Activated CD8-positive, alpha-beta memory T cell treated with anti-CD3 and anti-CD28 coated beads, Interleukin-2, amount 10 ng/mL, durations not matched to agents 7 days and 5 days (primary cell): ENCODE measurements around the gene TTC12. TPM values are rescaled to one million over a fixed set of nuclear protein-coding genes. Genes with fewer than 3 reads are reported as not detected.

Source experiments
- ATAC-seq: fragments of 150-1000 bp; cut with Tn5 transposase; one replicate; pipeline ENCODE4 v1.10.0; 2021; ENCODE audit warnings: moderate library complexity
- CTCF ChIA-PET: fragments of 350-600 bp; sonication (Branson Sonifier 250); formaldehyde crosslinking; loops from one replicate; lab custom pipeline; 2021; ENCODE audit warnings: antibody characterized with exemption; lab: Charles Lee
- DNase-seq: peaks from one replicate; pipeline ENCODE4 v3.0.0-alpha.2; 2020
- H3K27ac Mint-ChIP-seq: one replicate; pipeline ENCODE4 v1.8.0; 2021; ENCODE audit warnings: mild to moderate bottlenecking, mixed read lengths
- H3K27me3 Mint-ChIP-seq: one replicate; pipeline ENCODE4 v1.8.0; 2021; ENCODE audit warnings: mixed read lengths
- H3K36me3 Mint-ChIP-seq: one replicate; pipeline ENCODE4 v1.8.0; 2021; ENCODE audit warnings: mild to moderate bottlenecking, mixed read lengths
- H3K4me1 Mint-ChIP-seq: one replicate; pipeline ENCODE4 v1.8.0; 2021; ENCODE audit warnings: mixed read lengths
- H3K4me3 Mint-ChIP-seq: one replicate; pipeline ENCODE4 v1.8.0; 2021; ENCODE audit warnings: mild to moderate bottlenecking, moderate library complexity, mixed read lengths
- H3K9me3 Mint-ChIP-seq: one replicate; pipeline ENCODE4 v1.8.0; 2022; ENCODE audit warnings: low read depth, mixed read lengths
- total RNA-seq, 2 experiments: library from RNA; stranded (reverse); gene quantifications; one replicate each; pipeline ENCODE4 v1.2.3, GENCODE V29; 2021

The TTC12 gene
- total RNA-seq, 2 experiments from 2014 or later: 10.4 to 15.9 TPM

DNA sequence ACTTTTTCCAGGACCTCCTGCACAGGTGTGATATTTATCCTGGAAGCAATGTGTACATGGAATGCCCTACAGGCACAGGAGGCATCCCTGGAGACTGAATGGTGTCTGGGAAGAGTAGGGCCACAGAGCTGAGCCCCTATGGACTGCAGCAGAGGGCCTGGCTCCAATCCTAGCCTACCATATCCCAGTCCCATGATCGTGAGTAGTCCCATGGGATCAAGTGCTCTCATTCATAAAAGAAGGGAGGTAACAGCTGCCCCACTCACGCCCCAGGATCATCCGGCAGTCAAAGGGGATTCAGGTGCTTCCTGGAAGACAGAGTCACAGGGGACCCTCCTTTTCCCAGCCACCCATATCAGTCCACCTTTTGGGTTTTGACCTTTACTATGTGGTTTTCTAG is 97.2 kb downstream of the TTC12 start:
- no peak for ATAC-seq
- H3K4me1 Mint-ChIP-seq: no peaks in the 10 kb centered on the region
- H3K27ac Mint-ChIP-seq: no peak overlapping the region
- H3K4me3 Mint-ChIP-seq: no peak overlapping the region
- DNase-seq: no peak
- CTCF ChIA-PET: no interaction called here
- H3K27me3 Mint-ChIP-seq: peaks cover 2% of the 10 kb centered on the region
- no peaks in the 10 kb centered on the region for H3K9me3 Mint-ChIP-seq
- no peaks in the 10 kb centered on the region for H3K36me3 Mint-ChIP-seq

GRCh38 chr11:113412675-113413074 is 98.3 kb downstream of the TTC12 start:
- no peak overlapping the region for H3K27ac Mint-ChIP-seq
- no peaks in the 10 kb centered on the region for H3K9me3 Mint-ChIP-seq
- H3K27me3 Mint-ChIP-seq: peaks cover 2% of the 10 kb centered on the region
- CTCF ChIA-PET: no interaction called here
- DNase-seq: no peak
- H3K4me3 Mint-ChIP-seq: no peak overlapping the region
- H3K36me3 Mint-ChIP-seq: no peaks in the 10 kb centered on the region
- ATAC-seq: no peak
- H3K4me1 Mint-ChIP-seq: peaks cover 7% of the 10 kb centered on the region

GRCh38 chr11:113415343-113415742 is 101.0 kb downstream of the TTC12 start:
- Mint-ChIP-seq H3K9me3 (no peaks in the 10 kb centered on the region), H3K27me3 (peaks cover 5% of the 10 kb centered on the region), H3K4me3 (no peak overlapping the region), H3K36me3 (no peaks in the 10 kb centered on the region), H3K4me1 (peaks cover 18% of the 10 kb centered on the region), H3K27ac (no peak overlapping the region)
- no peak for ATAC-seq
- CTCF ChIA-PET: no interaction called here
- no peak for DNase-seq

Other genes starting within 250 kb of the TTC12 start
- under 1 TPM in 1 of 2 experiments, not detected in 1; 0.29 TPM for gene ANKK1, start 73.2 kb downstream of the TTC12 start, total RNA-seq
- 1 to 10 TPM in 1 of 2 experiments, under 1 TPM in 1; 0.52 to 1.4 TPM for gene DRD2, start 160.8 kb downstream of the TTC12 start, total RNA-seq